Aorta (tissue), 5 donors: ENCODE data around the gene ZC3H12D. TPM values are rescaled to one million over a fixed set of nuclear protein-coding genes. Genes with fewer than 3 reads are reported as not detected.
"Not testable (repeated sequence)": the region's sequence is repeated elsewhere in the genome, so short reads cannot be mapped to it uniquely, and the experiment has no call there.

ENCODE experiments used
- ATAC-seq: fragments of 200-7000 bp; cut with Tn5 transposase; one replicate; pipeline ENCODE4 v1.9.1; 2022; ENCODE audit warnings: moderate library complexity; ENCODE audit not compliant: low FRiP score
- DNase-seq, 2 donors: peaks; one replicate each; pipeline ENCODE4 v3.0.0-alpha.2; 2020
- H3K27ac ChIP-seq, 2 donors: one replicate each; pipeline ENCODE4 v1.5.1; 2013; ENCODE audit warnings: low read length in 2 of 2, mild to moderate bottlenecking in 2 of 2, moderate library complexity in 2 of 2, control low read depth in 1 of 2, inconsistent platforms in 1 of 2, low read depth in 1 of 2
- H3K27me3 ChIP-seq, 2 donors: one replicate each; pipeline ENCODE4 v1.6.1; 2013; ENCODE audit warnings: control low read depth in 1 of 2, low read length in 1 of 2, mild to moderate bottlenecking in 1 of 2, moderate library complexity in 1 of 2; ENCODE audit not compliant: insufficient read depth in 2 of 2, control insufficient read depth in 1 of 2
- H3K36me3 ChIP-seq, 2 donors: one replicate each; pipeline ENCODE4 v1.6.1; 2013; ENCODE audit warnings: control low read depth in 1 of 2, low read length in 1 of 2, mild to moderate bottlenecking in 1 of 2; ENCODE audit not compliant: insufficient read depth in 2 of 2, control insufficient read depth in 1 of 2
- H3K4me1 ChIP-seq, 2 donors: one replicate each; pipeline ENCODE4 v1.6.1; 2013; ENCODE audit warnings: low read length in 2 of 2, control low read depth in 1 of 2, mild to moderate bottlenecking in 1 of 2, moderate library complexity in 1 of 2; ENCODE audit not compliant: insufficient read depth in 2 of 2, control insufficient read depth in 1 of 2
- H3K4me3 ChIP-seq, 2 donors: one replicate each; pipeline ENCODE4 v1.5.1; 2013; ENCODE audit warnings: low read length in 2 of 2, control low read depth in 1 of 2, mild to moderate bottlenecking in 1 of 2
- H3K9me3 ChIP-seq: one replicate; pipeline ENCODE4 v1.6.1; 2013; ENCODE audit warnings: mild to moderate bottlenecking, low read length; ENCODE audit not compliant: control insufficient read depth
- whole genome bisulfite sequencing, 2 donors: extraction: QIAGEN DNeasy Blood & Tissue Kit; methylation state at CpG; one replicate each; pipeline ENCODE4 v1.1.7; 2013; 5-methylcytosine and 5-hydroxymethylcytosine counted together
- intact Hi-C, 2 donors: fragments of 100-400 bp; cut with DNase I; formaldehyde crosslinking; loops; one replicate each; pipeline versions ENCODE4 v1.14.2 to v1.15.0; 2022
- polyA plus RNA-seq, 2 donors: library from polyadenylated mRNA; stranded (reverse); fragments of 200-250 nt; gene quantifications; one replicate each; pipeline ENCODE4 v1.2.3, GENCODE V29; 2013
- total RNA-seq, 2 donors: library from RNA; stranded (reverse); fragmentation: NEBNext Ultra II Directional; extraction: Animal tissue kit (Norgen Biotek cat#: 25700); gene quantifications; one replicate each; pipeline ENCODE4 v1.2.1, GENCODE V29; 2021
- donor health status: healthy with polysubstance abuse.
- donor health status: Bipolar disorder and iron deficiency.
- donor health status: DM: no; HTN: no; CAD: no.
- donor health status: DM: no; HTN: no; CAD: no.
- donor health status: DM: yes; HTN: yes; CAD: no.

ZC3H12D gene
- total and polyA plus RNA-seq, 4 donors: 0.10 to 3.0 (median 1.5) TPM

DNA sequence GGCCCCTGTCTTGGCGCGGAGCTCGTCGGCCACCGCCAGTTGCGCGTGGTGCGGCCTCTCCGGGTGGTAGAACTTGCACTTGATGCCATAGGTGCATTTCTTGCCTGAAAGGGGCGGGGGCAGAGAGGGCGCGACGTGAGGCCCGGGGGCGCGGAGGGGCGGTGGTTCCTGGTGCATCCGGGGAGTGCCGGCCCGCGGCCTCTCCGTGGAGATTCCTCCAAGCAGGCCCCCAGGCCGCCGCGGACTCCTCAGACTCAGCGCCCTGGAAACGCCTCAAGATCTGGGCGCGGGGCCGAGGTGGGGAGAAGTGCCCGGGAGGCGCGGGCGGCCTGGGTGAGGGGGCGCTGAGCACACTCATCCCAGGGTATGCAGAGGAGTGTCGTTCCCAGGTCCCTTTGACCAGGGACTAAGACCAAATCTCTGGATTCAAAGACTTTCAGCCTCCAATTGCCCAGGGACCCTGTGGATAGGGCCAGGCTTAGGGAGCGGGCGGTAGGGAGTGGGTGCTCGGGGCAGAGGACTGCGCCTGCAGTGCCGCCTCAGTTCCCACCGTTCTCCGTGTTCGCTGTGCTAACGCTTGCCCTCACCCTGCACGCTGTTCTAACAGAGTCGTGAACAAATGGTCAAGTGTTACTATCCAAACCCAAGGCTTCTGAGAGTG lies 33.3 kb downstream of the ZC3H12D start:
- Histone ChIP-seq H3K36me3 (no peaks in the 10 kb centered on the region), H3K4me1 (no peaks in the 10 kb centered on the region), H3K9me3 (no peaks in the 10 kb centered on the region), H3K27ac (no peak overlapping the region), H3K27me3 (no peaks in the 10 kb centered on the region), H3K4me3 (peak overlapping the region; percentile 23 to 31)
- 31 to 41% methylated on average over 35 to 47 of the region's 47 CpGs for WGBS, 2 donors
- intact Hi-C loops: no loop called here
- no peak for ATAC-seq
- DNase-seq: peak; percentile 68 to 78

DNA sequence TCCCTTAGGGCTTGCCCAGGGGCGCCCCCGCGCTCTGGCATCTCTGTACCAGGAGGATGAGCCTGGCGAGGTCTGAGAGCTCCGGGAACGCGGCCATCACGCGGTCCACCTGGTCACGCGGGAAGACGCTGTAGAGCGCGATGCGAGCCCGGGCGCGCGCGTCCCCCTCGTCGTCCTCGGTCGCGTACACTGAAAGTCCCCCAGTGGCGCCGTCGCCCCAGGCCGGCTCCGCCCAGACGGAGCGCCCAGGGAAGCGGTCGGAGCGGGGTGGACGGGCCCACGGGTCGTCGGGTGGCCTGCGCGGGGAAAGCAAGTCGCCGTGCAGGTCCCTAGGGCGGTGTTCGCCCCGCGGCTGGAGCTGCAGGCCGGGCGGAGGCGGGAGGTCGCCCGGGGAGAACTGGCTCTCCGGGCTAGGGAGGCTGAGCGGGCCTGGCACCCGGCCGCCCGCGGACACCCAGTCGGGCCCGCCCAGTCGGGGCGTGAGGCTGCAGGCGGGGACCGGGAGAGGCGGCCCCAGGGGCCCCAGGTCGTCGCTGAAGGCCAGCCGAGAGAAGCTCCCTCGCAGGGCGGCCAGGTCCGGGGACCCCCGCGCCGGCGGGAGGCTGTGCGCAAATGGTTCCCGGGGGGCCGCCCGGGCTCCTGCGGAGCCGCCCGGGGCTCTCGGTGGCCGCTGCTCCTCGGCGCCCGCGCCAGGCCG lies 34.0 kb downstream of the ZC3H12D start:
- Histone ChIP-seq H3K27me3 (no peaks in the 10 kb centered on the region), H3K9me3 (no peaks in the 10 kb centered on the region), H3K4me3 (peak overlapping the region; percentile 23 to 31), H3K36me3 (no peaks in the 10 kb centered on the region), H3K4me1 (no peaks in the 10 kb centered on the region), H3K27ac (no peak overlapping the region)
- peak; percentile 69 to 84 for DNase-seq
- 3 to 6% methylated on average over 72 to 89 of the region's 89 CpGs for WGBS, 2 donors
- intact Hi-C loops: no loop called here
- ATAC-seq: peak; percentile 1

DNA sequence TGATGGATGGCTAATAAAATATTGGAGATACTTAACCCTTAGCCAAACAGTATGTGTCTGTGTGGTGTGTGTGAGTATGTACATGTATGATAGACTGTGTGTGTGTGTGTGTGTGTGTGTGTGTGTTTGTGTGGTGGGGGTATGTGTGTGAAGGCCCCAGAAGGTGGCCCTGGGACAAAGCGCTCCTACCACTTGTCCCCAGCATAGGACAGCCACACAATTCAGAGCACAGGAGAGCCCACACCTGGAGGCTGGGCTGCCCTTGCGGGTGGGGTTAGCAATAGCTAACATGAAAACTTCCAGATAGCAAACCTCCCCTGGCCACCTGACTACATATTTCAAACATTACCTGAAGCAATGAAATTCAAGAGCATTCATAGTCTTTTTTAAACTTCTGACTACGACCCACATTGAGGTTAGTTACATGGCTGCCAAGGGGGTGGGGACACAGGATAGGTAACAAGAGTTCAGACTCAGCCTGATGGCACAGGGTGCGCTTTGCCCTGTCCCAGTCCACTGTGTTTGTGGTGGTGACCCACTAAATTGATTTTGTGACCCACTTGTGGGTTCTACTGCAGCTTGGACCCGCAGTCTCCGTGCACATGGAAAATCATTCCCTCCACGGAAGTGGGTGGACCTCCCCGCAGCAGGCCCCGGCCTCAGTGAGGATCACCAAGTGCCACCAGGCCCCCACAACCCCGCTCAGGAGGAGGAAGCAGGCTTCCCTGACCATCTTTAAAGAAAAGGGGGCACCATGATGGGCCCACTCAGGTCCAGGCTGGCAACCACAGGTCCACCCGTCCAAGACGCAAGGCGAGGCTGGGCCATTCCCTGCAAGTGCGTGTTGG lies 34.8 kb downstream of the ZC3H12D start:
- intact Hi-C loops: no loop called here
- WGBS, 2 donors: 83 to 85% methylated on average over 14 of the region's 14 CpGs
- H3K27ac ChIP-seq: no peak overlapping the region
- no peaks in the 10 kb centered on the region for H3K27me3 ChIP-seq
- ATAC-seq (no peak), DNase-seq (peak in 1 of 2 donors; percentile 24)
- no peaks in the 10 kb centered on the region for H3K4me1 ChIP-seq
- H3K36me3 ChIP-seq: no peaks in the 10 kb centered on the region
- peak overlapping the region in 1 of 2 donors; percentile 23 for H3K4me3 ChIP-seq
- no peaks in the 10 kb centered on the region for H3K9me3 ChIP-seq

DNA sequence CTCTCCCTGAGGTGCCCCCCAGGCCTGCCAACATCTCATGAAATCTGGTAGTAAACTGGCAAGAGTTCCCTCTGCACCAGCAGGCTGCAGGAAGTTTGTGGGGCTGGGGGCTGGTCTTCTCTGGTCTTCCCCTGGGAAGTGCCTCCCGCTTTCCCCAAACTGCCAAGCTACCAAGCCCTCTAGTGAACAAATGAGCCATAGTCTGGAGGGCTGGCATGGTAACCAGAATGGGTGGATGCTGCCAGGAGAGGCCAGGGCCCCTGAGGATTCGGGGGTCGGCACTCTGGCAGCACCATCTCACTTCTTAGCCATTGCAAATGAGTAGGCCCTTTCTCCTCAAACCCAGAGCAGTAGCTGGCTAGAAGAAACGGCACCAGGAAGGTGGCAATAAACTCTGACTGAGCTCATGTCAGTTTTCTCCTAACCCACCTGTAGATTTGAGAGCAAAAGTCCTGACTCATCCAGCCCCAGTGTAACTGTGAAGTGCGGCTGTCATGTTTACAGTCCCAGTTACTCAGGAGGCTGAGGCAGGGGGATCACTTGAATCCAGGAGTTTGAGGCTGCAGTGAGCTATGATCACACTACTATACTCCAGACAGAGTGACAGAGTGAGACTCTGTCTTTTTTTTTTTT lies 35.9 kb downstream of the ZC3H12D start:
- WGBS, 2 donors: 78 to 82% methylated on average over 5 of the region's 5 CpGs
- no peaks in the 10 kb centered on the region for H3K9me3 ChIP-seq
- no peaks in the 10 kb centered on the region for H3K27me3 ChIP-seq
- no peaks in the 10 kb centered on the region for H3K4me1 ChIP-seq
- no peak overlapping the region for H3K4me3 ChIP-seq
- H3K36me3 ChIP-seq: no peaks in the 10 kb centered on the region
- intact Hi-C loops: no loop called here
- no peak overlapping the region for H3K27ac ChIP-seq
- ATAC-seq: no peak
- peak in 1 of 2 donors; percentile 31 for DNase-seq

DNA sequence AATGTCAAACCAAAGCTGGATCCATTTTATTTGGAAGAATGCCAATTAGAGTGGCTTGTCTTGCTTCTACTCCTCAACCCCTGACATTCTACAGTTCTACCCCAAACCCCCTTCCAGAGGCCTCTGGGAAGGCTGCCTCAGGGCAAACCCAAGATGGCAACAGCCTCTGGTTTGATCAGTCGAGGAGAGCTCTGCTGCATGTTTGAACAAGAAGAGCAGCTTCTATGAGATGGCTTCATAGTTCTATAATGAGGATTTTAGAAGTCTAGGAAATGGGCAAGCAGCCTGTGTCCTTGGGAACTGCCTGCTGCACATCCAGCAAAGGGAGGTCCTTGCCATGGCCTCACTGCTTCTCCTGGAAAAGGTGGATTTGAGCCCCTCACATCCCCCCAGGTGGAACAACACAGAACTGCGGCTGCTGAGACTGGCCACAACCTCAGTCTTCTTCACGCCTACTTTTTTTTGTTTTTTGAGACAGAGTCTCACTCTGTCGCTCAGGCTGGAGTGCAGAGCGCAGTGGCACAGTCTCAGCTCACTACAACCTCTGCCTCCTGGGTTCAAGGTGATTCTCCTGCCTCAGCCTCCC lies 37.9 kb downstream of the ZC3H12D start:
- Histone ChIP-seq H3K4me1 (no peaks in the 10 kb centered on the region), H3K27ac (no peak overlapping the region), H3K27me3 (no peaks in the 10 kb centered on the region), H3K4me3 (no peak overlapping the region), H3K9me3 (no peaks in the 10 kb centered on the region), H3K36me3 (no peaks in the 10 kb centered on the region)
- 95 to 97% methylated on average over 5 of the region's 5 CpGs for WGBS, 2 donors
- intact Hi-C loops: no loop called here
- ATAC-seq: no peak
- DNase-seq: peak in 1 of 2 donors; percentile 37

DNA sequence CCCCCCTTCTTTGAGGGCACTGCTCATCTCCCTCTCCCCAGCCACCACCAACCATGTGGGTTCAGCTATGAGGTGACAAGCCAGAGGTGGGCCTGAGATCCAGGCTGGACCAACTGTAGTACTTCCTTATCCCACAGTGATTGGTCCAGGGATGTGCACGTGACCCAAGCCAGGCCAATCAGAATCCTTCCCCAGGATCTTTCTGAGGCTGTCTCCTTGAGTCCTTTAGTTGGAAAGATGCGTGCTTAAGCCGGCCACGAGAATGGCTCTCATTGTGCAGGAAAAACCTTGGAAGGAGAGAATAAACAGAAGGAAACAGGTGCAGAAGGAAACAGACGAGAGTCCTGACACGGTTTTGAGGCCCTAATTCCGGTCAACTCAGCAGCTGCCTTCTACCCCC lies 39.2 kb downstream of the ZC3H12D start:
- no peaks in the 10 kb centered on the region for H3K36me3 ChIP-seq
- H3K9me3 ChIP-seq: no peaks in the 10 kb centered on the region
- H3K27me3 ChIP-seq: no peaks in the 10 kb centered on the region
- H3K27ac ChIP-seq: no peak overlapping the region
- ATAC-seq (no peak), DNase-seq (peak in 1 of 2 donors; percentile 32)
- intact Hi-C loops: no loop called here
- WGBS, 2 donors: 96 to 98% methylated on average over 7 of the region's 7 CpGs
- H3K4me1 ChIP-seq: no peaks in the 10 kb centered on the region
- H3K4me3 ChIP-seq: no peak overlapping the region

DNA sequence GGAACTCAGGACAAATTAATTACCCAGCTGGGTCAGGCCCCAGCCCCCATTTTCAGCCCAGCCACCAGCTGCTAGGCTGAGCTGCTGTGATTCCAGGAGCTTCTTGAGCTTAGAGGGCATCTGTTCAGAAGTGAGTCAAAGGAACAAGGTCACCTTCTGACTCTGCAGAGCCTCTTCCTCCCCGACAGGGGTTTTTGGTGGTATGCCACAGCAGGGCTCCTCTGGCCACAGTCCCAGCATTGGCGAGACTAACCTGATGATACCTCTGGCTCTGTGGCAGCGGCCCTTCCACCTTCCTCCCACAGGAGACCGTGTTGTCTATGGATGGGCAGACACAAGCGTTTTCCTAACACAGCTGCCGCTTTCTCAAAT lies 39.7 kb downstream of the ZC3H12D start:
- intact Hi-C loops: no loop called here
- DNase-seq: peak in 1 of 2 donors; percentile 36

DNA sequence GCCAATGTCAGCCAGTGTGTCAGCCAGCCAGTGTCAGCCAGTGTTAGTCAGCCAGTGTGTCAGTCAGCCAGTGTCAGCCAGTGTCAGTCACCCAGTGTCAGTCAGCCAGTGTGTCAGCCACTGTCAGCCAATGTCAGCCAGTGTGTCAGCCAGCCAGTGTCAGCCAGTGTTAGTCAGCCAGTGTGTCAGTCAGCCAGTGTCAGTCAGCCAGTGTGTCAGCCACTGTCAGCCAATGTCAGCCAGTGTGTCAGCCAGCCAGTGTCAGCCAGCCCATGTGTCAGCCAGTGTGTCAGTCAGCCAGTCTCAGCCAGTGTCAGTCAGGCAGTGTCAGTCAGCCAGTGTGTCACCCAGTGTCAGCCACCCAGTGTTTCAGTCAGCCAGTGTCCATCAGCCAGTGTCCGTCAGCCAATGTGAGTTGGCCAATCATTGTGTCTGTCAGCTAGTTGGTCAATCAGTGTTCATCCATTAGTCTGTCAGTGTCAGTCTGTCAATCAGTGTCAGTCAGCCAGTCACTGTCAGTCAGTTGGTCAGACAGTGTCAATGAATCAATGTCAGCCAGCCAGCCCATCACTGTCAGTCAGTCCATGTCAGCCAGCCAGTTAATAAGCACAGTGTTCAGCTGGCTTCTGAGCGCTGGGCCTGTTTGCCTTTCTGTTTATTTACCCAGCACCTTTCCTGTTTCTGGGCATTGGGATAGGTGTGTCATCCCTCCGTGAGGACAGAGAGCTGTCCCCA lies 40.3 kb downstream of the ZC3H12D start:
- WGBS, 2 donors: 65 to 100% methylated on average over 3 of the region's 3 CpGs
- H3K9me3 ChIP-seq, H3K27ac ChIP-seq, H3K27me3 ChIP-seq, intact Hi-C loops, ATAC-seq, H3K4me3 ChIP-seq, H3K4me1 ChIP-seq, H3K36me3 ChIP-seq: not testable (repeated sequence)
- peak in 1 of 2 donors; percentile 45 for DNase-seq

More for the DNA sequence above, 39.7 kb downstream of the ZC3H12D start:
- no peak for ATAC-seq
- 96% methylated on average over 6 of the region's 6 CpGs for WGBS, 2 donors
- no peaks in the 10 kb centered on the region for H3K4me1 ChIP-seq
- no peaks in the 10 kb centered on the region for H3K27me3 ChIP-seq
- no peaks in the 10 kb centered on the region for H3K36me3 ChIP-seq
- H3K9me3 ChIP-seq: no peaks in the 10 kb centered on the region
- no peak overlapping the region for H3K4me3 ChIP-seq
- H3K27ac ChIP-seq: no peak overlapping the region
